ENCODE measurements around the gene SLC25A21.
"Not testable (repeated sequence)": the region's sequence is repeated elsewhere in the genome, so short reads cannot be mapped to it uniquely, and the experiment has no call there.

SLC25A21 gene

GRCh38 chr14:37194698-37195097 is 22.3 kb upstream of the SLC25A21 start:
- Histone ChIP-seq H2BK120ac (ENCODE audit: low read depth, low read length) (no peak overlapping the region), H3K27me3 (ENCODE audit: control insufficient read depth in 3 of 3, insufficient read depth in 3 of 3, low read depth in 1 of 3, low read length in 3 of 3) (no peaks in the 10 kb centered on the region), H4K8ac (ENCODE audit: low read depth, low read length) (no peak overlapping the region), H3K18ac (ENCODE audit: low read length) (no peak overlapping the region), H3K14ac (ENCODE audit: low read length) (no peak overlapping the region), H3K79me1 (ENCODE audit: low read depth, low read length) (no peaks in the 10 kb centered on the region), H3K9ac (ENCODE audit: low read depth, low read length, poor library complexity) (no peak overlapping the region), H2BK5ac (ENCODE audit: low read length) (no peak overlapping the region), H3K27ac (replicated peaks; ENCODE audit: low read length) (no peak overlapping the region), H2AK5ac (ENCODE audit: low read depth, low read length) (no peak overlapping the region), H3K4me2 (ENCODE audit: insufficient read depth, low read length, poor library complexity, severe bottlenecking) (no peak overlapping the region), H4K91ac (ENCODE audit: low read depth, low read length, poor library complexity) (no peak overlapping the region), H3K23ac (ENCODE audit: low read depth, low read length, poor library complexity) (no peak overlapping the region), H3K4me1 (ENCODE audit: control insufficient read depth in 2 of 2, insufficient read depth in 1 of 2, low read depth in 1 of 2, low read length in 2 of 2) (peaks cover 1 to 4% of the 10 kb centered on the region in 2 donors), H2BK12ac (ENCODE audit: low read length) (no peak overlapping the region), H3K36me3 (replicated peaks in 1 of 2; ENCODE audit: control insufficient read depth in 2 of 2, insufficient read depth in 2 of 2, low read length in 2 of 2) (no peaks in the 10 kb centered on the region), H3K4ac (ENCODE audit: low read length) (no peak overlapping the region), H2AFZ (ENCODE audit: low read length) (no peak overlapping the region), H2BK15ac (ENCODE audit: low read length) (no peak overlapping the region), H3K9me3 (replicated peaks in 1 of 2; ENCODE audit: control insufficient read depth in 2 of 2, insufficient read depth in 1 of 2, low read depth in 1 of 2, low read length in 2 of 2) (no peaks in the 10 kb centered on the region), H3K4me3 (ENCODE audit: low read length in 2 of 2) (no peak overlapping the region)
- DNase-seq (ENCODE audit: low spot score) = no peak
- WGBS, 2 donors (ENCODE audit: extremely low coverage in 2 of 2, insufficient read length in 2 of 2, insufficient replicate concordance in 1 of 2) = no CpG with 5 or more reads among the region's 2 CpGs

- not testable (repeated sequence) for H3K4ac ChIP-seq (ENCODE audit: low read length); H4K91ac ChIP-seq (ENCODE audit: low read depth, low read length, poor library complexity); H3K23ac ChIP-seq (ENCODE audit: low read depth, low read length, poor library complexity); H4K8ac ChIP-seq (ENCODE audit: low read depth, low read length); H2AFZ ChIP-seq (ENCODE audit: low read length); H3K27me3 ChIP-seq (ENCODE audit: control insufficient read depth in 3 of 3, insufficient read depth in 3 of 3, low read depth in 1 of 3, low read length in 3 of 3); H3K4me2 ChIP-seq (ENCODE audit: insufficient read depth, low read length, poor library complexity, severe bottlenecking); H3K36me3 ChIP-seq (replicated peaks in 1 of 2; ENCODE audit: control insufficient read depth in 2 of 2, insufficient read depth in 2 of 2, low read length in 2 of 2); H2AK5ac ChIP-seq (ENCODE audit: low read depth, low read length); H3K18ac ChIP-seq (ENCODE audit: low read length); H2BK5ac ChIP-seq (ENCODE audit: low read length); H2BK120ac ChIP-seq (ENCODE audit: low read depth, low read length); H3K27ac ChIP-seq (replicated peaks; ENCODE audit: low read length); H3K14ac ChIP-seq (ENCODE audit: low read length); H3K9ac ChIP-seq (ENCODE audit: low read depth, low read length, poor library complexity); H2BK12ac ChIP-seq (ENCODE audit: low read length); H3K79me1 ChIP-seq (ENCODE audit: low read depth, low read length); H3K4me1 ChIP-seq (ENCODE audit: control insufficient read depth in 2 of 2, insufficient read depth in 1 of 2, low read depth in 1 of 2, low read length in 2 of 2); DNase-seq (ENCODE audit: low spot score); H2BK15ac ChIP-seq (ENCODE audit: low read length); H3K9me3 ChIP-seq (replicated peaks in 1 of 2; ENCODE audit: control insufficient read depth in 2 of 2, insufficient read depth in 1 of 2, low read depth in 1 of 2, low read length in 2 of 2); H3K4me3 ChIP-seq (ENCODE audit: low read length in 2 of 2)
- no CpG with 5 or more reads among the region's 2 CpGs for WGBS, 2 donors (ENCODE audit: extremely low coverage in 2 of 2, insufficient read length in 2 of 2, insufficient replicate concordance in 1 of 2)
Observed at GRCh38 chr14:37189733-37190132, 17.3 kb upstream of the SLC25A21 start.

GRCh38 chr14:37187840-37188577 is 15.6 kb upstream of the SLC25A21 start:
- H3K4me1 ChIP-seq (ENCODE audit: control insufficient read depth in 2 of 2, insufficient read depth in 1 of 2, low read depth in 1 of 2, low read length in 2 of 2); H3K9ac ChIP-seq (ENCODE audit: low read depth, low read length, poor library complexity); H2BK120ac ChIP-seq (ENCODE audit: low read depth, low read length); H4K8ac ChIP-seq (ENCODE audit: low read depth, low read length); H3K27ac ChIP-seq (replicated peaks; ENCODE audit: low read length); H3K4me2 ChIP-seq (ENCODE audit: insufficient read depth, low read length, poor library complexity, severe bottlenecking); DNase-seq (ENCODE audit: low spot score); H3K4me3 ChIP-seq (ENCODE audit: low read length in 2 of 2); H3K18ac ChIP-seq (ENCODE audit: low read length); H3K27me3 ChIP-seq (ENCODE audit: control insufficient read depth in 3 of 3, insufficient read depth in 3 of 3, low read depth in 1 of 3, low read length in 3 of 3); H3K9me3 ChIP-seq (replicated peaks in 1 of 2; ENCODE audit: control insufficient read depth in 2 of 2, insufficient read depth in 1 of 2, low read depth in 1 of 2, low read length in 2 of 2); H2BK5ac ChIP-seq (ENCODE audit: low read length); H3K23ac ChIP-seq (ENCODE audit: low read depth, low read length, poor library complexity); H2AK5ac ChIP-seq (ENCODE audit: low read depth, low read length); H2BK15ac ChIP-seq (ENCODE audit: low read length); H3K36me3 ChIP-seq (replicated peaks in 1 of 2; ENCODE audit: control insufficient read depth in 2 of 2, insufficient read depth in 2 of 2, low read length in 2 of 2); H3K79me1 ChIP-seq (ENCODE audit: low read depth, low read length); H3K14ac ChIP-seq (ENCODE audit: low read length); H3K4ac ChIP-seq (ENCODE audit: low read length); H4K91ac ChIP-seq (ENCODE audit: low read depth, low read length, poor library complexity); H2BK12ac ChIP-seq (ENCODE audit: low read length): not testable (repeated sequence)
- H2AFZ ChIP-seq (ENCODE audit: low read length) = peak overlapping the region; percentile 84
- no CpG with 5 or more reads among the region's 9 CpGs for WGBS, 2 donors (ENCODE audit: extremely low coverage in 2 of 2, insufficient read length in 2 of 2, insufficient replicate concordance in 1 of 2)

GRCh38 chr14:37187294-37187693 is 14.9 kb upstream of the SLC25A21 start:
- Histone ChIP-seq H3K36me3 (replicated peaks in 1 of 2; ENCODE audit: control insufficient read depth in 2 of 2, insufficient read depth in 2 of 2, low read length in 2 of 2) (no peaks in the 10 kb centered on the region), H3K27ac (replicated peaks; ENCODE audit: low read length) (no peak overlapping the region), H3K18ac (ENCODE audit: low read length) (no peak overlapping the region), H3K9me3 (replicated peaks in 1 of 2; ENCODE audit: control insufficient read depth in 2 of 2, insufficient read depth in 1 of 2, low read depth in 1 of 2, low read length in 2 of 2) (no peaks in the 10 kb centered on the region), H3K4me2 (ENCODE audit: insufficient read depth, low read length, poor library complexity, severe bottlenecking) (no peak overlapping the region), H3K14ac (ENCODE audit: low read length) (no peak overlapping the region), H4K91ac (ENCODE audit: low read depth, low read length, poor library complexity) (no peak overlapping the region), H3K4me3 (ENCODE audit: low read length in 2 of 2) (no peak overlapping the region), H2AFZ (ENCODE audit: low read length) (peak overlapping the region; percentile 84), H3K4me1 (ENCODE audit: control insufficient read depth in 2 of 2, insufficient read depth in 1 of 2, low read depth in 1 of 2, low read length in 2 of 2) (no peaks in the 10 kb centered on the region), H2BK12ac (ENCODE audit: low read length) (no peak overlapping the region), H3K9ac (ENCODE audit: low read depth, low read length, poor library complexity) (no peak overlapping the region), H3K79me1 (ENCODE audit: low read depth, low read length) (no peaks in the 10 kb centered on the region), H3K4ac (ENCODE audit: low read length) (no peak overlapping the region), H2BK120ac (ENCODE audit: low read depth, low read length) (no peak overlapping the region), H3K23ac (ENCODE audit: low read depth, low read length, poor library complexity) (no peak overlapping the region), H2BK5ac (ENCODE audit: low read length) (no peak overlapping the region), H3K27me3 (ENCODE audit: control insufficient read depth in 3 of 3, insufficient read depth in 3 of 3, low read depth in 1 of 3, low read length in 3 of 3) (no peaks in the 10 kb centered on the region), H4K8ac (ENCODE audit: low read depth, low read length) (no peak overlapping the region), H2BK15ac (ENCODE audit: low read length) (no peak overlapping the region), H2AK5ac (ENCODE audit: low read depth, low read length) (no peak overlapping the region)
- no peak for DNase-seq (ENCODE audit: low spot score)
- no CpG with 5 or more reads among the region's 3 CpGs for WGBS, 2 donors (ENCODE audit: extremely low coverage in 2 of 2, insufficient read length in 2 of 2, insufficient replicate concordance in 1 of 2)

Measured in neuronal stem cell (in vitro differentiated cells).